Measurements from ENCODE around the gene EPPIN.
"Not testable (repeated sequence)": the region's sequence is repeated elsewhere in the genome, so short reads cannot be mapped to it uniquely, and the experiment has no call there.

The EPPIN gene

DNA sequence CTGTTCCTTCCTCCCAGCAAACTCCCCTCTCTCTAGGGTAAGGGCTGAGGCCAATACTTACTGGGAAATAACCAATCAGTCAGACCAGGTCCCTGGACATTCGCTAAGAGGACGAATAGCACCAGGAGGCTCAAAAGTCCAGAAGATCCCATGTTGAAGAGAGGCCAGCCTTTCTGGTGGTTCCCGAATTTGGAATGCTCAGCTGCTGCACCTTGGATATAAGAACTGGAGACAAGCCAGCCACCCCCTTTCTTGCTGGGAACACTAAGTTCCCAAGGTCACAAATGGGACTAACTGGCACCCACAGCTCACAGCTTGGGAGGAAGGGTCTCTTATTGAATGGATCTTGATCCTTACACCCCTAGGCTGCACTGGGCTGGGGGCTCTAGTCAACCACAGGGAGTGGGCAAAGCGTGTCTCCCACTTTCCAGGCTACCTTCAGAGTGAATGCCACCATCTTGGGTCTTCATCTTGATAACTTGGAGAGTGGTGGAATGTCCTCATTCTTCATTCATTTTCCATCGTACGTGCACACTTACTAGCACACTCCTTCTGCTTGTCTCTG lies at the start of gene EPPIN:
TSS of gene EPPIN (minus strand) at position 196 of the 565 bp plus-strand sequence. CDS start at position 152, 44 bp downstream.
- no peak for DNase-seq

DNA sequence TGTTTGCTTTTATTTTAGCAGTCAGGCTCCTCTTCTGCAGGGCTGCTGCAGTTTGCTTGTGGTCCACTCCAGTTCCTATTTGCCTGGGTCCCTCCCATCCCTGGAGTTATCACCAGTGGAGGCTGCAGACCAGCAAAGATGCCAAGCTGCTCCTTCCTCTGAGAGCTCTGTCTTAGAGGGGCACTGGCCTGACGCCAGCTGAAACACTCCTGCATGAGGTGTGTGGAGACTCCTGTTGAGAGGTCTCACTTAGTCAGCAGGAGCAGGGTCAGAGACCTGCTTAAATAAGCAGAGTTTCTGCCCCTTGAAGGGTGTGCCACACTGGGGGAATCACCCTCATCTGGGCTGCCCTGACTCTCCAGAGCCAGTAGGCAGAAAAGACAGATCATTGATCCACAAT lies 48.0 kb upstream of the EPPIN start:
- DNase-seq = no peak

DNA sequence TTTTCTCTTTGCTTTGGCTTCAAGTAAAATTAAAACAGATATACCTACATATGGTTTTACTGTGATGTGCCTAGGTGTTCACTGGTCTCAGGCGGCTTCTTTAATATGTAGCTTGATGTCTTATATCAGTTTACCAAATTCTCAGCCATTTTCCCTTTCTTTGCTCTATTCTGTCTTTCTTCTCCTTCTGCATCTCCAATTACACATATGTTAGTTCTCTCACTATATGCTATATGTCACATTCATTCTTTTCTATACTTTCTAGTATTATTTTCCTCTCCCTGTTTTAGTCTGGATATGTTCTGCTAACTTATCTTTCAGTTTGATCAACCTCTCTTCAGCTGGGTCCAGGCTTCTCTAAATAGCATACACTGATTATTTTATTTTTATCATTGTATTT lies 46.3 kb upstream of the EPPIN start:
- DNase-seq = no peak

DNA sequence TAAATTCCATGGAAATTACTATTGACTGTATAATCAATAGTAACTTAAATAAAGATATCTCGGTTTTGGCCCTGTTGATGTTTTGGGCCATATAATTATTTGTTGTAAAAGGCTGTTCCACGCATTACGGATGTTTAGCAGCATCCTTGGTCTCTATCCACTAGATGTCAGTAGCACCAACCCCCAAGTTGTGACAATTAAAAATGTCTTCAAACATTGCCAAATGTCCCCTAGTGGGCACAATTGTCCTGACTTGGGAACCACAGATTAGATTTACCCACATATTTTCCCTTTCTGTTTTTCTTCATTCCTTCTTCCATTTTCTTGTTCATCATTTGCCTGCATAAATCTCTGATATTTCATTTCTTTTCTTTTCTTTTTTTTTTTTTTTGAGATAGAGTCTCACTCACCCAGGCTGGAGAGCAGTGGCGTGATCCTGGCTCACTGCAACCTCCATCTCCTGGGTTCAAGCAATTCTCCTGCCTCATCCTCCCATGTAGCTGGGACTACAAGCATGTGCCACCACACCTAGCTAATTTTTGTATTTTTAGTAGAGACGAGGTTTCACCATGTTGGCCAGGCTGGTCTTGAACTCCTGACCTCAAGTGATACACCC lies 45.5 kb upstream of the EPPIN start:
- DNase-seq = peak in 2 of 56 donors; percentile 6 to 9

DNA sequence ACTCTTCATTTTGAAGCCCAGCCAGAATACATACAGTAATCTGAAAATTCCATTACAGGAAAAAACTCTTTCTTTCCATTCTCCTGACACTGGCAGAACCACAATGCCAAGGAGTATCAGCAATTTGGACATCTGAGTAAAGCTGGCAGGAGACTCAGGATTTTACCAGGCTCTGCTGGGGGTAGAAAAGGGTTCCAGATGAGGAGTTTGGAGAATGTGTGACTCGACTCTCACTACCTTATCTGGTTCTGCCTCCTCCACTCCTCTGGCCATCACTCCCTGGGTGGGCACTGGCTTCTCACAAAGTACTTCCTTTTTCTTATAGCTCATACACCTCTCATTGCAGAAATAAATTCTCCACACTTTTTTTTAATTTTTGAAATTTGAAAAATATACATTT lies 42.5 kb upstream of the EPPIN start:
- DNase-seq = no peak

DNA sequence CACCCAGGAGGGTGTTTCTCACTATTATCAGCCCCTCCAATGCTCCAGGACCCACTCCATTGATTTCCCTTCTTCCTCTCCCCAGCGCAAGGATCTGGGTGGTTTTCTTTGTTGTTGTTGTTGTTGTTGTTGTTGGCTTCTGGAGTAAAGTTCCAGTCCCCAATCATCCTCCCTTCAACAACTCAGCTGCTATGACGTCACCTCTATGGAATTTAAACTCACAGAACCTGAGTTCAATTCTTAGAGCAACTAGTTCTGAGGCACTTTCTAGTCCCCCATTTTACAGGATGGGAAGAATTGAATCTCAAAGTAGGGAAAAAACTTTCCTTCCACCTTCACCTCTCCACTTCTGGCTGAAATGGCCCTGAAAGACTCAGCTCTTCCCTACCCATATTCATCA lies 41.6 kb upstream of the EPPIN start:
- DNase-seq = no peak

DNA sequence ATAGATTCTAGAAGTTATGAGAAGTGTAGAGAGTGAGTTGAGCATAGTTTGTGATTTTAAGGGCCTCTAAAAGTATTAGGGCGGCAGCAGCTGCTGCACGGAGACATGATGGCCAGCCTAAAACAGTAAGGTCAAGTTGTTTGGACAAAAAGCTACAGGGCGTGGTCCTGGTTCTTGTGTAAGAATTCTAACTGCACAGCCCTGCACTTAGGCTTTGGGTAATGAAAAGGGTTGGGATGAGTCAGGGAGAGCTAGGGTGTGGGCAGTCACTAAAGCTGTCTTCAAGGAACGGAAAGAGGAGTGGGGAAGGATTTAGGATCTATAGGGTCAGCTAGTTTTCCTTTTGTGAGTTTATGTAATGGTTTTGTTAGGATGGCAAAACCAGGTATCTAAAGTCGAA lies 38.8 kb upstream of the EPPIN start:
- DNase-seq = not testable (repeated sequence)

DNA sequence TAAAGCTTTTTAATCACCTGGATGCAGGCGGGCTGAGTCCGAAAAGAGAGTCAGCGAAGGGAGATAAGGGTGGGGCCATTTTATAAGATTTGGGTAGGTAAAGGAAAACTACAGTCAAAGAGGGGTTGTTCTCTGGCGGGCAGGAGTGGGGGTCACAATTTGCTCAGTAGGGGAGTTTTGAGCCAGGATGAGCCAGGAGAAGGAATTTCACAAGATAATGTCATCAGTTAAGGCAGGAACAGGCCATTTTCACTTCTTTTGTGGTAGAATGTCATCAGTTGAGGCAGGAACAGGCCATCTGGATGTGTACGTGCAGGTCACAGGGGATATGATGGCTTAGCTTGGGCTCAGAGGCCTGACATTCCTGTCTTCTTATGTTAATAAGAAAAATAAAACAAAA lies 37.1 kb upstream of the EPPIN start:
- not testable (repeated sequence) for DNase-seq

DNA sequence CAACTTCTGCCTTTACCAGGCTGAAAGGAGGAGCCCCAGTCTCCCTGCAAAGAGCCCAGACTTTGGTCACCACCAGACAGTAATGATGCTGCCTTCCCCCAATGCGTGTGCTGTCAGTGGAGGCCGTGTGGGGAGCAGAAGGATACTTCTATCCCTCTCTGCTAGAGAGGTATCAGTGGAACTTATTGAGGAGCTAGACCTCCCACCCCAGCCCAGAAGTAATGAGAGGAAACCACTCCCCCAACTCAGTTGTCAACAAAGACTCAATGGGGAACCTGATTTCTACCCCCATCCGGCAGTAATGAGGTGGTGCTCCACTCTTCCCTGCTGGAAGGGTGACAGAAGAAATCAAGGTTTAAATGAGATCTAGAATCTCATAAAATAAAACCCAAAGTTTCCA lies 36.3 kb upstream of the EPPIN start:
- no peak for DNase-seq

DNA sequence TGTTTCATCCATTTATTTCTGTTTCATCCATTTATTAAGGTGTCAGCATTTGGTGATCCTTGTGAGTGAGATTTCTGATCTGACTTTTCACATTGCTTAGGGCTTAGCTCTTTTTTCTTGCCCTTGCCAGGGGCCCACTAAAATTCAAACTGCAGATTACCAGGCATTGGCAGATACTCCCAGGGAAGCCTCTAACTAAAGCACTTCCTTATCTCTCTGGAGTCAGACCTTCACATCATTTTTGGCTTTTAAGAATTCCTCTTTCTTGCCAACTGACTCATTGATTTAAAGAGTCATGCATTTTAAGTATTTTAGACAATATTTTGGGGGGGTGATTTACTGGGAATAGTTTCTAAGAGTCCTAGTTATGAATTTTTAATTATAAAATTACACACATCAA lies 34.5 kb upstream of the EPPIN start:
- DNase-seq = no peak

DNA sequence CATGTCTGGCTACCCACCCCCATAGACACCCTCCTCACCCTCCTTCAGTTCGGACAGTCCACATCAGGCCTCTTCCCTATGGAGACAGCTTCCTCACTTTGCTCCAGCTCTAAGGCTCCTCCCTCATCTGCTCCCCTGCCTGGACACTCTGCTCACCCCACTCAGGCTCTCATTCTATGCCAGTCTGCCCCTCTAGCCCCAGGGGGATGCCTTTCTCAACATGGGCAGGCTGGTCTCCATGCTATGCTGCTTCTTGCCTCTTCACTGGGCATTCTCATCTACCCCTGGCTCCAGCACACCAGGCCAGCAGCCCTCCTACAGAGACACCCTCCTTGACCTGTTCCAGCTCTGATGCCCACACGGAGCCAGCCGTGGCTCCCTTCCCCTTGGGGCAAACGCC lies 32.0 kb upstream of the EPPIN start, which contains the start of gene WFDC8:
TSS of gene WFDC8 (minus strand) at position 101 of the 400 bp plus-strand sequence. CDS start at position 64, 37 bp downstream.
- no peak for DNase-seq

DNA sequence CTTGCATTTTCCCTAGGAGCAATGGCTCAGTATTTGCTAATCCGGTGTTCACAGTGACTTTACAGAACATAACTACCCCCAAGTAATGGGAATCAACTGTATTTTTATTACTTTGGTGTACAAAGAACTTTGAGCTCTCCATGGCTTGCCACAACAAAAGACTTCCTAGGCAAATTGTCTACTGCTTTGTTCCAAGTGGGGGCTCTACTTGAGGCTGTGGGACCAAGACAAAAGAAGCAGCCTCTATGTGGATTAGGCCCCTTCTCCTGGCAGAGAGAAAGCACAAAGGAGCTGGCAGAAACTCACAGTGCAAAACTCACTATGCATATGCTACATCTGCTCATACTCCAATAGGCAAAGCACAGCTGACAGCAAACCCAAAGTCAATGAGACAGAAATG lies 31.0 kb upstream of the EPPIN start:
- DNase-seq = no peak

DNA sequence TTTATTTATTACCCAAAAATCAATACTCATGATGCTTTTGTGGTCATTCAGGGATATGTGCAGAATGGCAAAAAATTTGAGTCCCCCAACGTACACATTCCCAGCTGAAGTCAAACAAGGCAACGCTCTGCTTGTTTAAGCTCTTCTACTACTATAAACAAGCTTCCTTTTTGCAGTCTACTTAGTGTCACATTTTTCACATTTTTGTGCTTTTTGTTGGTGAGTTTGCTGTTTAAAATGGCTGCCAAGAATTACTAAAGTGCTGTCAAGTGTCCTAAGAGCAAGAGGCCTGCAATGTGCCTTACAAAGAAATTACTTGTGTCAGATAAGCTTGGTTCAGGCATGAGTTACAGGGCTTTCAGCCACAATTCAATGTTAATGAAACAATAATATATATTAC lies 29.8 kb upstream of the EPPIN start:
- no peak for DNase-seq

DNA sequence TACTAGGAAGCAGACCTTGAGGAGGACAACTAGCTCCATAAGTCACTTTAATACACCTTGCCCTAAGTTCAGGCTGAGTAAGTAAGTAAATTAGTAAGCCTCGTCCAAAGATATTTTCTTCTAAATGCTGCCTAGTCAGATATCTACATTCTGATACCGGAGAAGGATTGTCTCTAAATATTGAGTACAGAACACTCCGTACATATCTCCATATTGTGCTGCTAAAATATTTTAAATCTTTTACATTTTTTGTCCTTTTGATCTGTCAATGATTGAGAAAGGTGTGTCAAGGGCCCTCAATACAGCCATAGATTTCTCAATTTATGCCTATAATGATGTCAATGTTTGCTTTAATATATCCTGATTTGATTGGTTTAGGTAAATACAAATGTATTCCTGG lies 28.7 kb upstream of the EPPIN start:
- no peak for DNase-seq

DNA sequence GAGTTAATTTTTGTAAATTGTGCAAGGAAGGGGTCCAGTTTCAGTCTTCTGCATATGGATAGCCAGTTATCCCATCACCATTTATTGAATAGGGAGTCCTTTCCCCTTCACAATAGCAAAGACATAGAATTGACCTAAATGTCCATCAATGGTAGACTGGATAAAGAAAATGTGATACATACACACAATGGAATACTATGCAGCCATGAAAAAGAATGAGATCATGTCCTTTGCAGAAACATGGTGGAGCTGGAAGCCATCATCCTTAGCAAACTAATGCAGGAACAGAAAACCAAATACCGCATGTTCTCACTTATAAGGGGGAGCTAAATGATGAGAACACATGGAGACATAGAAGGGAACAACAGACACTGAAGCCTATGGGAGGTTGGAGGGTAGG lies 22.4 kb upstream of the EPPIN start:
- DNase-seq = not testable (repeated sequence)

DNA sequence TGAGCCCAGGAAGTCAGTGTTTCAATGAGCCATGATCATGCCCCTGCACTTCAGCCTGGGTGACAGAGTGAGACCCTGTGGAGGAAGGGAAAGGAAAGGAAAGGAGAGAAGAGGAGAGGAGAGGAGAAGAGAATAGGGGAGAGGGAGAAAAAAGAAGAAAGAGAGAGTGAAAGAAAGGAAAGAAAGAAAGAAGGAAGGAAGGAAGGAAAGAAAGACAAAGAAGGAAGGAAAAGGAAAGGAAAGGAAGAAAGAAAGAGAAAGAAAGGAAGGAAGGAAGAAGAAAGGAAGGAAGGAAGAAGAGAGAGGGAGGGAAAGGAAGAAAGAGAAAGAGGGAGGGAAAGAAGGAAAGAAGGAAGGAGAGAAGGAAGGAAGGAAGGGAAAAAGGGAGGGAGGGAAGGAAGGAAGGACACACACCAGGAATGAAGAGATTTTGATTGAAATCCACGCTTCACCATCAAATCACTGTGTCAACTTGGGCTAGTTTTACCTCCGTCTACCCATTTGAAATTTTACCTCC lies 17.6 kb upstream of the EPPIN start:
- no peak for DNase-seq

DNA sequence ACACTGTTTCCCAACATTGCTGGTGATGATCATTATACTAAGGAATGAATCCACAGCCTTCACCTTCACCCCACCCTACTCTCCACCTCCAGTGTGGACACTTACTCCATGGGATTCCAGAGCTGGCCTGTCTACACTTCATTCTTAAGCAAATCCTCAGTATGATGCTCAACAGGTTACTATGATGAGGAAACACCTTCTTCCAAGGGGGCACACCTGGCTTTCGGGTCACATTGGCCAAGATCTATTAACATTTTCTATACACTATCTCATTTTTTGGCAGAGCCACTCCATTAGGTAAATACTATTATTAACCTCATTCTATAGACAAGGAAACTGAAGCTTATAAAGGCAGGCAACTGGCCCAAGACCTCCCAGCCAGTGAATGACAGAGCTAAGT lies 8.0 kb upstream of the EPPIN start:
- DNase-seq = no peak

DNA sequence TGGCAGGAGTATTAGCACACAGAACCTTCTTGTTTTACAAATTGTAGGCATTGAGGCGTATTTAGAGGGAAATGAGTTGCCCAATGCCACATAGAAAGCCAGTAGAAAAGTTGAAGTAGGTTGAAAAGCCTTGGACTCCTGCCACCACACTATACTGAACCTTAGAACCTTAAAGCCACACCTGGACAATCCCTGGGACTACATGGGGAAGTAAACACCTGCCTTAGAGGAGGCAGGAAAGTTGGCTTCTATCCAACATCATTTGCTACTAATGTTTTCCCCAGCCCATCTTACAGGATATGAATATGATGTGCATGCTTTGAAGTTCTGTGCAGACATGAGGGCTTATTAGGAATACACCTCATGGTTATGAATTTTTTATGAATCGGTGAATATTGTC lies 5.3 kb upstream of the EPPIN start:
- no peak for DNase-seq

DNA sequence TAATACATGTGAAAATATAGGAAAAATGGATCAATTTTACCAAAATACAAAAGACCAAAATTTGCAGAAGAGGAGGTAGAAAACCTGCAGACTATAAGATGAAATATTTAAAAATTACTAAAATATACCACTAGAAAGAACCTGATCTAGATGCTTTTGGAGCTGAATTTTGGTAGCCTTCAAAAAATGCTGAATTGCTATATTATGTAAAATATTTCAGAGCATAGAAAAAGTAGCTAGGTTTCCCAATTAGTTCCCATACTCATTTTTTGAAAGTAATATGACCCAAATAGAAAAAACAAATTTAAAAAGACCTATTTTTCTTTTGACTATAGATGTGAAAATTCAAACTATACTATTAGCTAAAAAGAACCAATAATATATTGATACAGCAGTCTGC lies 3.6 kb upstream of the EPPIN start:
- no peak for DNase-seq

DNA sequence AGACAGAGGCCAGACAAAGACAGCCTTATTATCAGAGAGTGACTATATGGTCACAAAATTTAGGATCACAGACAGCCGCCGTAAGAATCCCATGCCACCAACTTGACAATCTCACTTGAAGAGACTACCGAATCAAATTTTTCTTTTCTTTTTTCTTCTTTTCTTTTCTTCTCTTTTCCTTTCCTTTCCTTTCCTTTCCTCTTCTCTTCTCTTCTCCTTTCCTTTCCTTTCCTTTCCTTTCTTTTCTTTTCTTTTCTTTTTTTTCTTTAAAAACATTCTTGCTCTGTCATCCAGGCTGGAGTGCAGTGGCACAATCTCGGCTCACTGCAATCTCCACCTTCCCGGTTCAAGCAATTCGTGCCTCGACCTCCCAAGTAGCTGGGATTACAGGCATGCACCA lies 1.2 kb upstream of the EPPIN start:
- no peak for DNase-seq

DNA sequence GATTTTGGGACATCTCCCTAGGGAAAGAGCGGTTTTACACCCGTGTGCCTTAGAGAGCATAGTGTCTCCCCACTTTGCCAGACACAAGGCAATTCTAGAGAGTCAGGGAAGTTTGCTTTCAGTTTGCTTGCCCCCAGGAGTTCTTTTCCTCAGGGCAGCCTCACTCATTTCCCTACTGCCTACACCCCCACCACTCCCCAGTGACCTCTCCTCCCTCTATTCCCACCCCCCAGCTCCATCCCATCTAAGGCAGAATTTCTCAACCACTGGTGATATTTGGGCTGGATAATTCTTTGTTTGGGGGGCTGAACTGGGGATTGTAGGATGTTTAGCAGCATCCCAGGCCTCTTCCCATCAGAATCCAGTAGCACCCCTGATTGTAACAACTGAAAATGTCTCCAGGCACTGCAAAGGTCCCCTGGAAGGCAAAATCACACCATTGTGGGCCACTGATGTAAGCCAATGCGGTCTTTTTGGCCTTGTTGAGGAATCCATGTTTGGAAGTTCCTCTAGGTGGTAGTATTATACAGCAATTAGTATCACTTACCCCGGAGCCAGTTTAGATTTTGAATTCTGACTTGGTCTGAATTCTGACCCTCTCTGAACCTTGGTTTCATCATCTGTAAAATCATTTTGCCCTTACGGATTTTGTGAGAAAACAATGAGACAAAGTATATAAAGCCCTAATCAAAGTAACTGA lies 1.3 kb downstream of the EPPIN start:
- DNase-seq = peak in 1 of 56 donors; percentile 23

DNA sequence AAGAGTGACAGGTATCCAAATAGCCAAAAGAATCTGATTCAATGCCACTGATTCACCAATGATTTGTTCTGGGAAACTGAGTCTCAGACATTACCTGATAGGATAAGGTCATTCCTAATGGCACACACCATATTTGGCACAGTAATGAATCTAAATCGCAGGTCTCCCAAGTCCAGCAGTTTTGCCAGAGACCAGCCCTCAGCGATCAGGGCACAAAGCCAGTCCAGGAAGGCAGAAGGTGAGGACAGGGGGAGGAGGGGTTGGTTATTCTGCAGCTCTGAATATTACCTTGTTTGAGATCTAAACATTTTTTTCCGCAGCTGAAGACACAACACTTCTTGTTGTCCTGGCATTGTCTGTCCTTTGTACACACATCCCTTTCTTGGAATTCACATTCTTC lies 1.9 kb downstream of the EPPIN start:
- DNase-seq = no peak

DNA sequence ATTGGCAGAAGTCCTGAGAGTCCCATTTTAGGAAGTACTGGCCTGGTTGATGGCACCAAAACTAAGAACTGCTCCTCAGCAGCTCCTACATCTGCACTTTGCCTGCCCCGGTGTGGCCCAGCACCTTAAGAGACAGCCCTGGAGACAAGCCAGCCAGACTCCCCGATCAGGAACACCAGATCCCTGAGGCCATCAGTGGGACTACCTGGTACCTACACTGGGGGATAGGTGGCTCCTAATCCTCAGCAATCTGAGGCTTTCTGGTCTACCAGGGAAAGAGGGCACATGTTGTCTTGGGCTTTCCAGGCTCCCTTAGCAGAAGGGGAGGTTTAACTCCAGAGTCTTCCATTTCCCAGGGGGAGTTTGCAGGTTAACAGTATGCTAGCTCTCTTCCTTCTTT lies 7.8 kb downstream of the EPPIN start, which contains the start of gene WFDC6:
TSS of gene WFDC6 (minus strand) at position 101 of the 400 bp plus-strand sequence. CDS start at position 26, 75 bp downstream.
- no peak for DNase-seq
